Caco-2 (cell line): Measurements from ENCODE around the gene GFOD1. TPM values are rescaled to one million over a fixed set of nuclear protein-coding genes. Genes with fewer than 3 reads are reported as not detected.

Experiments used
- BruUV-seq: library from RNA; stranded (reverse); fragments of 400-500 nt; replicated peaks from 2 replicates; lab custom pipeline; 2021; lab: Mats Ljungman, UMichigan
- CTCF ChIA-PET: fragments of 300-600 bp; sonication (Branson Sonifier 250); formaldehyde crosslinking; loops from one replicate; lab custom pipeline; 2022; ENCODE audit warnings: antibody characterized with exemption; lab: Charles Lee
- POLR2A ChIA-PET: fragments of 300-600 bp; sonication (Branson Sonifier 250); formaldehyde crosslinking; loops from one replicate; lab custom pipeline; 2022; ENCODE audit warnings: antibody characterized with exemption; lab: Charles Lee
- DNase-seq, 2 experiments: peaks; one replicate each; pipeline versions ENCODE4 v3.0.0 to v3.0.0-alpha.2; 2020 to 2022
- H3K27me3 ChIP-seq: replicated peaks from 2 replicates; pipeline ENCODE4 v1.6.0; 2011; ENCODE audit warnings: low read length; ENCODE audit not compliant: control insufficient read depth, insufficient read depth
- H3K36me3 ChIP-seq: 2 replicates; pipeline ENCODE4 v1.5.1; 2011; ENCODE audit warnings: low read length; ENCODE audit not compliant: control insufficient read depth, insufficient read depth
- H3K4me1 ChIP-seq: fragments of 250-450 bp; sonication (Bioruptor Pico); 2 replicates; pipeline ENCODE4 v1.5.1; 2020; ENCODE audit warnings: mild to moderate bottlenecking
- H3K4me3 ChIP-seq: 2 replicates; pipeline ENCODE4 v1.5.1; 2011; ENCODE audit warnings: low read depth, mild to moderate bottlenecking, control low read depth, low read length
- H3K9me3 ChIP-seq: fragments of 250-450 bp; sonication (Bioruptor Pico); 2 replicates; pipeline ENCODE4 v1.5.1; 2020; ENCODE audit warnings: mild to moderate bottlenecking, moderate library complexity
- H3K27ac Mint-ChIP-seq: one replicate; pipeline ENCODE4 v1.8.0; 2022; ENCODE audit warnings: mixed read lengths; ENCODE audit not compliant: unreplicated experiment
- H3K27me3 Mint-ChIP-seq: one replicate; pipeline ENCODE4 v1.8.0; 2022; ENCODE audit warnings: mixed read lengths; ENCODE audit not compliant: insufficient read depth, unreplicated experiment
- H3K36me3 Mint-ChIP-seq: one replicate; pipeline ENCODE4 v1.8.0; 2022; ENCODE audit warnings: mild to moderate bottlenecking, mixed read lengths; ENCODE audit not compliant: insufficient read depth, unreplicated experiment
- H3K4me1 Mint-ChIP-seq: one replicate; pipeline ENCODE4 v1.8.0; 2022; ENCODE audit warnings: low read depth, mixed read lengths; ENCODE audit not compliant: unreplicated experiment
- H3K4me3 Mint-ChIP-seq: one replicate; pipeline ENCODE4 v1.8.0; 2022; ENCODE audit warnings: mild to moderate bottlenecking, moderate library complexity, mixed read lengths; ENCODE audit not compliant: unreplicated experiment
- H3K9me3 Mint-ChIP-seq: one replicate; pipeline ENCODE4 v1.8.0; 2022; ENCODE audit warnings: mixed read lengths; ENCODE audit not compliant: unreplicated experiment
- intact Hi-C: fragments of 100-400 bp; cut with micrococcal nuclease; formaldehyde crosslinking; loops from one replicate; pipeline ENCODE4 v1.10.0; 2022; ENCODE audit not compliant: unreplicated experiment
- total RNA-seq: library from RNA; stranded (reverse); gene quantifications from 2 replicates; pipeline ENCODE4 v1.2.3, GENCODE V29; 2022
- TF ChIP-seq, protein P1 (sequence below), 2 experiments: fragments of 200-600 bp in 1 of 2; IDR thresholded peaks; 1 replicate in 1 of 2; 2 replicates in 1 of 2; pipeline versions ENCODE4 v1.5.1 to v1.8.0; 2011 to 2022; ENCODE audit warnings: antibody characterized with exemption in 1 of 2, control low read depth in 1 of 2, inconsistent platforms in 1 of 2, low read depth in 1 of 2, low read length in 1 of 2, mild to moderate bottlenecking in 1 of 2, moderate library complexity in 1 of 2; ENCODE audit not compliant: insufficient read depth in 1 of 2, severe bottlenecking in 1 of 2, unreplicated experiment in 1 of 2

GFOD1 gene
- total RNA-seq, 1 experiment from 2014 or later: 0.84 TPM

DNA sequence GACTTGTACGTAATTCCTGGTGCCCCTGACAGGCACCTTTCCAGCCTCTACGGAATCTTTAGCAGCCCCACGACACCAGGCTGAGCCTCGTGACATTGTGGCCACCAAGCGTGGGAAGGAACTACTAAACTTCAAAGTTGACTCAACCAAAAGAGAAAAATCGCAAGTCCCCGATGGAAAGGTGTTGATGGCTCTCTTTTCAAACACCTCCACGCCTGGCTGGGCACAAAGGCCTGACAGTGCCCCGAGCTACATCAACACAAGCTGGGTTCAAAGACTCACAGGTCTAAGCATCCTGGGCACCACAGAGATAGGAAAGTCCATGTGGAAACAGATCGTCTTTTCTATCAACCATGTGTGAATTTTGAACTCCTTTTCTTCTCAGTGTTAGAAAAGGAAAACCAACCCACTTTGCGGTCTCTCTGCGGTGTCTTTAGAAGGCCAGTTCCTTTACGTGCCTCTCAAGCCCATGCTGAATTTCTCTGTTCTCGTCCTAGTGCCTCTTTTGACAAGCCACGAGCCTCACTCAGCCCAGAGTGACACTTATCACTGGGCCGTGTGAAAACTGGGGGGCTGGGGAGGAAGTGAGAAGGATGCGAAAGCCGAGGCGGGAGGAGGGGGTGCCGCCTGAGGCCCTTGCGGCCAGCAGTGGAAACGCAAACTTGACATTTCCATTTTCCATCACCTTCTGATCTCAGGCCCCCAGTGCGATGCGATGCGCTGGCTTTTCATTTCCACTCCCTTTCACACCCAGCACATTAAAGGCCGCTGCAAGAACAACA is 59.4 kb downstream of the GFOD1 start:
- no peaks in the 10 kb centered on the region for H3K36me3 Mint-ChIP-seq
- no TSS peak for BruUV-seq
- intact Hi-C loops: no loop called here
- POLR2A ChIA-PET: no interaction called here
- H3K27ac Mint-ChIP-seq: no peak overlapping the region
- H3K9me3 Mint-ChIP-seq: no peaks in the 10 kb centered on the region
- Histone ChIP-seq H3K4me3 (no peak overlapping the region), H3K9me3 (no peaks in the 10 kb centered on the region), H3K36me3 (no peaks in the 10 kb centered on the region), H3K27me3 (no peaks in the 10 kb centered on the region), H3K4me1 (no peaks in the 10 kb centered on the region)
- TF ChIP-seq, protein P1, sequence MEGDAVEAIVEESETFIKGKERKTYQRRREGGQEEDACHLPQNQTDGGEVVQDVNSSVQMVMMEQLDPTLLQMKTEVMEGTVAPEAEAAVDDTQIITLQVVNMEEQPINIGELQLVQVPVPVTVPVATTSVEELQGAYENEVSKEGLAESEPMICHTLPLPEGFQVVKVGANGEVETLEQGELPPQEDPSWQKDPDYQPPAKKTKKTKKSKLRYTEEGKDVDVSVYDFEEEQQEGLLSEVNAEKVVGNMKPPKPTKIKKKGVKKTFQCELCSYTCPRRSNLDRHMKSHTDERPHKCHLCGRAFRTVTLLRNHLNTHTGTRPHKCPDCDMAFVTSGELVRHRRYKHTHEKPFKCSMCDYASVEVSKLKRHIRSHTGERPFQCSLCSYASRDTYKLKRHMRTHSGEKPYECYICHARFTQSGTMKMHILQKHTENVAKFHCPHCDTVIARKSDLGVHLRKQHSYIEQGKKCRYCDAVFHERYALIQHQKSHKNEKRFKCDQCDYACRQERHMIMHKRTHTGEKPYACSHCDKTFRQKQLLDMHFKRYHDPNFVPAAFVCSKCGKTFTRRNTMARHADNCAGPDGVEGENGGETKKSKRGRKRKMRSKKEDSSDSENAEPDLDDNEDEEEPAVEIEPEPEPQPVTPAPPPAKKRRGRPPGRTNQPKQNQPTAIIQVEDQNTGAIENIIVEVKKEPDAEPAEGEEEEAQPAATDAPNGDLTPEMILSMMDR (IDR thresholded peaks at IDR 0.05; ENCODE audit: insufficient read depth in 1 of 2, low read depth in 1 of 2, low read length in 1 of 2, severe bottlenecking in 1 of 2, unreplicated experiment in 1 of 2): no peak
- CTCF ChIA-PET: no interaction called here
- DNase-seq: no peak
- peaks cover 4% of the 10 kb centered on the region for H3K27me3 Mint-ChIP-seq
- no peak overlapping the region for H3K4me3 Mint-ChIP-seq
- no peaks in the 10 kb centered on the region for H3K4me1 Mint-ChIP-seq

DNA sequence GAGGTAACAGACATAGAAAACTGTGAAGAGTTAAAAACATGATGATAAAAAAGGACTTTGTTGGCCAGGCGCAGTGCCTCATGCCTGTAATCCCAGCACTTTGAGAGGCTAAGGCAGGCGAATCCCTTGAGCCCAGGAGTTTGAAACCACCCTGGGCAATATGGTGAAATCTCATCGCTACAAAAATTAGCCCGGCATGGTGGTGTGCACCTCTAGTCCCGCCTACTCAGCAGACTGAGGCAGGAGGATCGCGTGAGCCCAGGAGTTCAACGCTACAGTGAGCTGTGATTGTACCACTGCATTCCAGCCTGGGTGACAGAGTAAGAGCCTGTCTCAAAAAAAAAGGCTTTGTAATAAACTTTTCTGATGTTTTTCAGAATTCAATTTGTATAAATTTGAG is 60.1 kb downstream of the GFOD1 start:
- Mint-ChIP-seq H3K36me3 (no peaks in the 10 kb centered on the region), H3K4me1 (no peaks in the 10 kb centered on the region), H3K9me3 (no peaks in the 10 kb centered on the region), H3K27ac (no peak overlapping the region), H3K27me3 (peaks cover 4% of the 10 kb centered on the region), H3K4me3 (no peak overlapping the region)
- no TSS peak for BruUV-seq
- no peak for DNase-seq
- Histone ChIP-seq H3K27me3 (no peaks in the 10 kb centered on the region), H3K9me3 (no peaks in the 10 kb centered on the region), H3K4me3 (no peak overlapping the region), H3K36me3 (no peaks in the 10 kb centered on the region), H3K4me1 (no peaks in the 10 kb centered on the region)
- TF ChIP-seq, protein P1 (IDR thresholded peaks at IDR 0.05; ENCODE audit: insufficient read depth in 1 of 2, low read depth in 1 of 2, low read length in 1 of 2, severe bottlenecking in 1 of 2, unreplicated experiment in 1 of 2): no peak
- ChIA-PET CTCF (no interaction called here), POLR2A (no interaction called here)
- intact Hi-C loops: no loop called here

DNA sequence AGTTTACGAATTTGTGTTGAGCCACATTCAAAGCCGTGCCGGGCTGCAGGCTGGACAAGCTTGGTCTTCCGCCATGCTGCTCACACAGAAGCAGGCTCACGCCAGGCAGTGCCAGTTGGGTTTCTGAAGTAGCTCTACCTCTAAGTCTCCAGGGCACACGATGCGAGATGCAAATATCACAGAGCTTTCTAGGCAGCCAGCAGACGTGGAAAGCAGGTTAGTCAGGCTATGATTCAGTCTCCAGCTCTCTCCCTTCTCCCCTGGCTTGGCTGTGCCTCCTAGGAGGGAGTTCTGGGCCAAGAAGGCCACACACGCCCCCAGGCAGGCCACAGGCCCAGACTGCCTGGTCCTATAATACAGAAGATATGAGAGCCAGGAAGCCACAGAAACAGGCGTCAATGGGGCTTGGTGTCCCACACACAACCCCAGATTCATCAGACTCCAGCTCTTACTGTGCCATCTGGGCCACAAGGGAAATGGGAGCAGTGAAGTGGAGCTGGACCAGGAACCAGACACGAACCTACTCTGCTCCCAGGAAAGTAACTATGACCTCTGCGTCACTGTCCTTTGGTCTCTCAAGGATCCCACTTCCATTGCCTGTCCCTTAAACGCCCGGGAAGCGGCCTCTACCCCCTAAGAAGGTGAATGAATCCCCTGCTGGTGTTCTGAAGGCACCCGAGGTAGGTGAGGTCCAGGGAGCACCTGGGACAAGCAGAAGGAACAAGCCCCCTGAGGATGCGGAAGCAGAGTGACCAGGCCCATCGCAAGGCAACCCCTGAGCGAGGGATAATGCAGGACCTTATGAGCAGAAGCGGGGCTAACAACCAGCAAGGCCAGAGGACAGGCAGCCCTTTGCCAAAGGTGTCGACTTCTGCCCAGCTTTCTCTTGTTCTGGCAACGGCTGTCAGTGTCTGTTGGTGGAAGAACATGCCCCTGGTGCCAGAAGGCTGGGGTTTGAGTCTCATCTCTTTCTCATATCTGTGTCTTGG is 61.2 kb downstream of the GFOD1 start:
- CTCF ChIA-PET: no interaction called here
- Mint-ChIP-seq H3K9me3 (no peaks in the 10 kb centered on the region), H3K4me1 (no peaks in the 10 kb centered on the region), H3K27ac (no peak overlapping the region), H3K27me3 (peaks cover 2% of the 10 kb centered on the region), H3K36me3 (no peaks in the 10 kb centered on the region), H3K4me3 (no peak overlapping the region)
- no TSS peak for BruUV-seq
- Histone ChIP-seq H3K9me3 (no peaks in the 10 kb centered on the region), H3K4me1 (no peaks in the 10 kb centered on the region), H3K27me3 (no peaks in the 10 kb centered on the region), H3K4me3 (no peak overlapping the region), H3K36me3 (no peaks in the 10 kb centered on the region)
- TF ChIP-seq, protein P1 (IDR thresholded peaks at IDR 0.05; ENCODE audit: insufficient read depth in 1 of 2, low read depth in 1 of 2, low read length in 1 of 2, severe bottlenecking in 1 of 2, unreplicated experiment in 1 of 2): no peak
- no peak for DNase-seq
- POLR2A ChIA-PET: interaction anchor here (0.6 kb wide), 1 partner anchor 465 kb away, joined by 3 read pairs; no protein-coding TSS in a partner anchor
- intact Hi-C loops: no loop called here
